Mesenteric fat pad (tissue), 1 donor: ENCODE results near the gene NRG2. TPM values are rescaled to one million over a fixed set of nuclear protein-coding genes. Genes with fewer than 3 reads are reported as not detected.

ENCODE experiments used
- DNase-seq: peaks from one replicate; pipeline ENCODE4 v3.0.0-alpha.2; 2020; ENCODE audit warnings: low spot score
- total RNA-seq: library from RNA; stranded (reverse); fragmentation: NEBNext Ultra II Directional; extraction: Animal tissue kit (Norgen Biotek cat#: 25700); gene quantifications from one replicate; pipeline ENCODE4 v1.2.1, GENCODE V29; 2021
- donor health status: DM: yes; HTN: yes; CAD: no.

NRG2 gene
- total RNA-seq, 1 donor from 2014 or later: 5.7 TPM

GRCh38 chr5:139969318-139969717 lies 73.8 kb downstream of the NRG2 start:
- DNase-seq: no peak

GRCh38 chr5:139968547-139969261 lies 74.4 kb downstream of the NRG2 start:
- peak; percentile 93 for DNase-seq

- peak; percentile 51 for DNase-seq
These were observed 75.7 kb downstream of the NRG2 start for GRCh38 chr5:139967353-139967752.

GRCh38 chr5:139966856-139967255 lies 76.2 kb downstream of the NRG2 start:
- DNase-seq: peak; percentile 35

GRCh38 chr5:139964994-139965565 lies 78.0 kb downstream of the NRG2 start:
- DNase-seq: peak; percentile 72

- DNase-seq: peak; percentile 74
These were observed 78.7 kb downstream of the NRG2 start for GRCh38 chr5:139964266-139964993.

- no peak for DNase-seq
These were observed 80.7 kb downstream of the NRG2 start for GRCh38 chr5:139962445-139962844.

GRCh38 chr5:139961435-139962157 lies 81.5 kb downstream of the NRG2 start:
- no peak for DNase-seq

GRCh38 chr5:139960723-139961383 lies 82.2 kb downstream of the NRG2 start:
- no peak for DNase-seq

GRCh38 chr5:139958432-139959148 lies 84.5 kb downstream of the NRG2 start:
- DNase-seq: no peak

GRCh38 chr5:139956342-139956741 lies 86.8 kb downstream of the NRG2 start:
- no peak for DNase-seq

GRCh38 chr5:139955616-139956273 lies 87.4 kb downstream of the NRG2 start:
- no peak for DNase-seq

GRCh38 chr5:139955053-139955605 lies 88.0 kb downstream of the NRG2 start:
- DNase-seq: no peak

GRCh38 chr5:139954462-139954861 lies 88.6 kb downstream of the NRG2 start:
- no peak for DNase-seq

GRCh38 chr5:139954022-139954421 lies 89.1 kb downstream of the NRG2 start:
- DNase-seq: no peak

- DNase-seq: no peak
These were observed 90.5 kb downstream of the NRG2 start for GRCh38 chr5:139952574-139952973.

- no peak for DNase-seq
These were observed 91.1 kb downstream of the NRG2 start for GRCh38 chr5:139951983-139952382.

- DNase-seq: no peak
These were observed 91.7 kb downstream of the NRG2 start for GRCh38 chr5:139951296-139951924.

GRCh38 chr5:139950436-139950835 lies 92.7 kb downstream of the NRG2 start:
- no peak for DNase-seq
